AG04450 (cell line): ENCODE data around the gene FRG2. TPM values are rescaled to one million over a fixed set of nuclear protein-coding genes. Genes with fewer than 3 reads are reported as not detected.
"Not testable (repeated sequence)": the region's sequence is repeated elsewhere in the genome, so short reads cannot be mapped to it uniquely, and the experiment has no call there.

ENCODE experiments used
- CTCF ChIA-PET: fragments of 300-600, 350-600 bp; formaldehyde crosslinking; extraction: SDS; loops from one replicate; lab custom pipeline; 2022; ENCODE audit warnings: antibody characterized with exemption, inconsistent platforms; lab: Charles Lee
- POLR2A ChIA-PET: fragments of 350-600 bp; formaldehyde crosslinking; extraction: SDS; loops from one replicate; lab custom pipeline; 2021; ENCODE audit warnings: antibody characterized with exemption, inconsistent platforms; lab: Yijun Ruan, JAX
- DNase-seq: peaks from one replicate; pipeline ENCODE4 v3.0.0-alpha.2; 2011; ENCODE audit warnings: low read depth, low spot score
- H3K27ac ChIP-seq: one replicate; pipeline ENCODE4 v1.5.1; 2012; ENCODE audit warnings: low read depth, low read length, control low read depth
- H3K27me3 ChIP-seq: one replicate; pipeline ENCODE4 v1.6.0; 2012; ENCODE audit warnings: low read length; ENCODE audit not compliant: control insufficient read depth, insufficient read depth
- H3K4me3 ChIP-seq: 2 replicates; pipeline ENCODE4 v1.5.1; 2011; ENCODE audit warnings: mild to moderate bottlenecking, low read depth, low read length, control low read depth
- H3K9me3 ChIP-seq: 2 replicates; pipeline ENCODE4 v1.5.1; 2012; ENCODE audit warnings: low read length; ENCODE audit not compliant: control insufficient read depth, insufficient read depth
- CTCF ChIP-seq: IDR thresholded peaks from 2 replicates; pipeline ENCODE4 v1.5.1; 2011; ENCODE audit warnings: low read depth, low read length, control low read depth, inconsistent platforms
- polyA plus RNA-seq: library from polyadenylated mRNA; depleted of rRNA; stranded (reverse); fragments of >200 nt; gene quantifications from 2 replicates; pipeline ENCODE4 v1.2.3, GENCODE V29; 2011

FRG2 gene
- polyA plus RNA-seq, 1 experiment, result not detected

DNA sequence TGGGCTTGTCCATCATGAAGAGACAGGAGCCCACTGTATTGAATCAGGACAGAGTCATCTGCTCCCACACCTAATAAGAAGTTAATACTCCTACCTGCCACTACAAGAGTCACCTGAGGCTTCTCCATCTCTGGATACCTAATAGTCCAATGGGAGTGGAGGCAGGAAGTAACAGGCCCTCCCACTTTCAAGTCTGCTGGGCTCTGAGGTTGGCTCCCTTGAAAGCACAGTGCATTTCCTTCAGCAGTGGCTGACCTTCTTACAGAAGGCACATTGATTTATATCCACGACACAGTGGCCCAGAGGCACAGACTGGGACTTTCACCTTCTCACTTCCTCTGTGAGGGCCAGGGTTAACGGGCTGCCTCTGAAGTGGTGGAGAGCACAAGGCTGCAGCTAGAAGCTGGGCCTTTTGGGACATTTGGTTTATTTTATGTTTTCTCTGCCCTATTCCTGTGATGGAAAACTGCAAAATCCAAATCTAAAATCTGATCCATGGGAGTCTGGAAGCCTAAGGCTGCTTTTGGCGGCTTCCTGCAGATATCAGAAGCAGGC, 38.1 kb downstream of the FRG2 start:
- Histone ChIP-seq H3K27me3 (no peaks in the 10 kb centered on the region), H3K27ac (no peak overlapping the region), H3K4me3 (no peak overlapping the region), H3K9me3 (peaks cover under 1% of the 10 kb centered on the region; the same call in 1 of the 2 replicates)
- TF ChIP-seq CTCF, result no peak
- DNase-seq, result no peak
- CTCF ChIA-PET, result no interaction called here
- POLR2A ChIA-PET, result no interaction called here

DNA sequence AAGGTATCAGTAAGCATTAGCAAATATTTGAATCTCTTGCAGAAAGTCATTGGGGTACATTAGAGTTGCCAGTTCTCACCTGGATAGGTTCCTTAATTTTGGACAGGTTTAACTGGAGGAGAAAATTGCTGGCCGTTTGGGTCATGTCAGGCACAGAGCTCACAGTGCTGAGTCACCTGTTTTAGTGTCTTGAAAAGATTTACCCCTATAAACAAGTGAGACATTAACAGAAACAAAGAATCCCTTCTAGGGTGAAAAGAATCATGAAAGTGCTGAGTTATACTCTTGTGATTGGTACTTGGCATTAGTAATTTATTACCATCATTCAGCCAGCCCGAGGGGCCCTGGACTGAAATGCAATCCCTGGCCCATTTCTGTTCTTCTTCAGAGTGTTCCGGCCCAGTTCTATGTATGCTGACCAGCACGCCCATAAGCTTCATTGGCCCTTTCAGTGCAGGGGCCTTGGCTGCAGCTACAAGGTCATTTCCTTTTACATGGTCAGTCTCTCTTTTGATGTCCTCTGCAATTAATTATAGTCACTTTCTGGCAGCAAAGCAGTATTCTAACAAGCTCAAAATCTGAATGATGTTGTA, 41.3 kb downstream of the FRG2 start:
- H3K27me3 ChIP-seq, POLR2A ChIA-PET, CTCF ChIA-PET, DNase-seq, H3K27ac ChIP-seq, H3K9me3 ChIP-seq, H3K4me3 ChIP-seq: not testable (repeated sequence)

DNA sequence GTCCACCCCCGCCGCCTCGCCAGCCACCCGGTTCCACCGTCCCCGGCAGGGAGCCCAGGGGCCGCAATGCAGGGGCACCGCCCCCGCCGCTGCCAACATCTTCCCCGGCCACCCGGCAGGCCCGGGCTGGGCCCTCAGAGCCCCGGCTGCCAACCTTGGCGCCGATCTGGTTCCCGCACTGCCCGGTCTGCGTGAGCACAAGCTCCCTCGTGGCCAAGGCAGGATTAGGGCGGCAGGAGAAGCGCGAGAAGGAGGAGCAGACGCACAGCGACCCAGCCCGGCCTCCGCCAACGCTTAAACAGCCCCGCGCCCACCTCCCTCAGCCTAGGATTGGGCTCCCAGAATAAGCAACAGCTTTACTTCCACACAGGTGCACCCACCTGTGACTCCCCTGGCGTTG, 42.4 kb downstream of the FRG2 start:
- CTCF ChIA-PET, H3K27ac ChIP-seq, POLR2A ChIA-PET, DNase-seq, H3K9me3 ChIP-seq, H3K4me3 ChIP-seq, H3K27me3 ChIP-seq: not testable (repeated sequence)

DNA sequence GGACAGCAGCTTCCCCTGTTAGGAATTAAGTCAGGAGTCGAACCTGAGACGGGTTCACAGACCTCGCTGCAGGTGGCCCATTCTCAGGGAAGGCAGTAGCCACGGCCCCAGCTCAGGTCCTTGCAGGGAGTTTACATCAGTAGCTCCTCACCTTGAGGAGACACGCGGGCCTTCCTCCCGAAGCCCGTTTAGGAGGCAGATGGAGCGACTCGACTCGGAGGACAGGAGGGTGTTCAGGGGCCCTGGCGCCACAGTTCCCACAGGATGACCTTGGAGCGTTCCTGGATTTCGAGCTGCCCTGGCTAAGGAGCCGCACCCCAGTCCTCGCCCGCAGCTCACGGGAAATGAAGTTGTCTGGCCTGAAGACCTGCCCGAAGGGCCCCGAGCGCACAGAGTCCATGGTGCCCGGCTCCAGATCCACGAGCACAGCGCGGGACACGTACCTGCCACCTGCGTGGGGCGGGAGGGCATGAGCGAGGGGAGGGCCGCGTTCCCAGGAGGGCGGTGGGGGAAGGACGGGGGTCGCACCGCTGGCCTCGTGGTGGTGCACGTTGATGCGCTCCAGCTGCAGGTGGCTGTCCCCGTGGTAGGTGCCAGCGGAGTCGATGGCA, 43.0 kb downstream of the FRG2 start:
- H3K4me3 ChIP-seq, POLR2A ChIA-PET, H3K27me3 ChIP-seq, H3K27ac ChIP-seq, DNase-seq, CTCF ChIA-PET, H3K9me3 ChIP-seq: not testable (repeated sequence)

DNA sequence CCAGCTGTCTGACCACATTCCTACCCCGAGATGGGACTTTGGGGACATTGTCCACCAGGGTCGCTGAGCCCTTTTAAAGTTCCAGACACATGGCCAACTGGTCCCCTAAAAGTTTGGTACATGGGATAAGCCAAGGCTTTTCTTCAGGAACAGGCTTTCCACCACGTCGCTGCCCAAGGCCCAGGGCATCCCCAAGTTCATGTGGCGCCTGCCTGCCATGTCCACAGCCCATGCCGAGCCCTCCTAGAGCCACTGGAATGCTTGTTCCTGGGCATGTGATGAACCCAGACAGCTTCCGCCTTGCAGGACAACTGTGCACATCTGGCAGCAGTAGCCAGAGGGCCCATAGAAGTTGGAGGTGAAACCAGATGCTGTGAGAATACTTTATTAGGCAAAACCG, 45.1 kb downstream of the FRG2 start:
- H3K27me3 ChIP-seq, result no peaks in the 10 kb centered on the region
- POLR2A ChIA-PET, result no interaction called here
- no peak for TF ChIP-seq CTCF
- peaks cover 9% of the 10 kb centered on the region for H3K9me3 ChIP-seq
- DNase-seq, result no peak
- H3K4me3 ChIP-seq, result no peak overlapping the region
- no peak overlapping the region for H3K27ac ChIP-seq
- CTCF ChIA-PET, result no interaction called here

DNA sequence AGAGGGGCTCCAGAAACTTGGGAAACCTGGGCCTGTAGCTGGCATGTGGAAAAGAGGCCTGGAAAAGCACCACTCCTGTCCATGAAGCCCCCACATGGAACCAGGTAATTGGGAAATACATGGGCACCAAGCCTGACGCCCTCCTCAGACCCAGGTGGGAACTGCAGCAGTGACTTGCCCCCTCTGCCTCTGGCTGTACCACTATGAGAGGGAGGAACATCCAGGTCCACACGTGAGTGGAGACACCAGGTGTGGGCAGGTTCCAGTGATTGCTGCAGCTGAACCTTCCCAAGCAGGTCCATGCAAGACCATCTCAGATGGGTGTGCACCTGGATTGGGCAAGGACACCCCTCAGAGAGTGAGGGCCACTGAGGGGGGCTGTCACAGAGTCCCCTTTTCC, 46.8 kb downstream of the FRG2 start:
- H3K27ac ChIP-seq, H3K9me3 ChIP-seq, H3K4me3 ChIP-seq, POLR2A ChIA-PET, DNase-seq, H3K27me3 ChIP-seq, CTCF ChIA-PET: not testable (repeated sequence)
